IMR-90 (cell line): Measurements from ENCODE around the gene MTMR3. TPM values are rescaled to one million over a fixed set of nuclear protein-coding genes. Genes with fewer than 3 reads are reported as not detected.

Experiments
- ATAC-seq: fragments of 200-7000 bp; cut with Tn5 transposase; 2 replicates; pipeline ENCODE4 v1.9.1; 2020; ENCODE audit warnings: low read depth, mild to moderate bottlenecking, moderate library complexity
- BruUV-seq: library from RNA; stranded (reverse); fragments of 400-500 nt; replicated peaks from 2 replicates; lab custom pipeline; 2021; lab: Mats Ljungman, UMichigan
- CTCF ChIA-PET: fragments of 300-600 bp; formaldehyde crosslinking; extraction: SDS; loops from one replicate; lab custom pipeline; 2021; ENCODE audit warnings: antibody characterized with exemption; lab: Yijun Ruan, JAX
- POLR2A ChIA-PET: fragments of 300-600 bp; sonication (Branson Sonifier 250); formaldehyde crosslinking; loops from one replicate; lab custom pipeline; 2022; ENCODE audit warnings: antibody characterized with exemption; ENCODE audit not compliant: unreplicated experiment; lab: Charles Lee
- DNase-seq: peaks from one replicate; pipeline ENCODE4 v3.0.0; 2013
- H2AFZ ChIP-seq: replicated peaks from 2 replicates; pipeline ENCODE3; 2013; ENCODE audit warnings: low read length, mild to moderate bottlenecking; ENCODE audit not compliant: poor library complexity
- H2AK5ac ChIP-seq: 2 replicates; pipeline ENCODE4 v1.6.1; 2013; ENCODE audit warnings: low read depth, low read length, inconsistent platforms
- H2AK9ac ChIP-seq: replicated peaks from 2 replicates; pipeline ENCODE3; 2013; ENCODE audit warnings: mild to moderate bottlenecking, low read depth, low read length, moderate library complexity; ENCODE audit not compliant: poor library complexity
- H2BK120ac ChIP-seq: 2 replicates; pipeline ENCODE4 v1.6.1; 2013; ENCODE audit warnings: low read depth, low read length, inconsistent platforms
- H2BK15ac ChIP-seq: 3 replicates; pipeline ENCODE4 v1.6.1; 2013; ENCODE audit warnings: low read depth, low read length, inconsistent platforms
- H2BK20ac ChIP-seq: 2 replicates; pipeline ENCODE4 v1.6.1; 2013; ENCODE audit warnings: low read depth, mild to moderate bottlenecking, inconsistent platforms, low read length, moderate library complexity
- H2BK5ac ChIP-seq: 2 replicates; pipeline ENCODE4 v1.6.1; 2013; ENCODE audit warnings: mild to moderate bottlenecking, low read depth, low read length, inconsistent platforms; ENCODE audit not compliant: poor library complexity, severe bottlenecking
- H3K14ac ChIP-seq: replicated peaks from 2 replicates; pipeline ENCODE4 v1.6.1; 2013; ENCODE audit warnings: low read depth, low read length, inconsistent platforms
- H3K18ac ChIP-seq: 2 replicates; pipeline ENCODE4 v1.6.1; 2013; ENCODE audit warnings: low read depth, low read length, control low read depth
- H3K23ac ChIP-seq: 2 replicates; pipeline ENCODE4 v1.6.1; 2013; ENCODE audit warnings: low read depth, low read length, inconsistent platforms
- H3K27ac ChIP-seq: 2 replicates; pipeline ENCODE4 v1.5.1; 2013; ENCODE audit warnings: mild to moderate bottlenecking, control low read depth, low read length; ENCODE audit not compliant: insufficient read depth
- H3K27me3 ChIP-seq: 2 replicates; pipeline ENCODE4 v1.6.1; 2013; ENCODE audit warnings: low read length; ENCODE audit not compliant: control insufficient read depth, insufficient read depth
- H3K36me3 ChIP-seq: 2 replicates; pipeline ENCODE4 v1.6.1; 2013; ENCODE audit warnings: low read length, mixed read lengths; ENCODE audit not compliant: control insufficient read depth, insufficient read depth
- H3K4ac ChIP-seq: 2 replicates; pipeline ENCODE4 v1.6.1; 2013; ENCODE audit warnings: low read depth, low read length, inconsistent platforms
- H3K4me1 ChIP-seq: 2 replicates; pipeline ENCODE4 v1.6.1; 2013; ENCODE audit warnings: low read length, mixed read lengths; ENCODE audit not compliant: control insufficient read depth, insufficient read depth
- H3K4me2 ChIP-seq: 2 replicates; pipeline ENCODE4 v1.6.1; 2013; ENCODE audit warnings: low read depth, mild to moderate bottlenecking, control low read depth, low read length, moderate library complexity
- H3K4me3 ChIP-seq: 2 replicates; pipeline ENCODE4 v1.5.1; 2013; ENCODE audit warnings: low read depth, mild to moderate bottlenecking, control low read depth, low read length, moderate library complexity; ENCODE audit not compliant: insufficient read depth
- H3K56ac ChIP-seq: 2 replicates; pipeline ENCODE4 v1.6.1; 2013; ENCODE audit warnings: low read length, inconsistent platforms; ENCODE audit not compliant: insufficient read depth; ENCODE audit errors: extremely low read depth
- H3K79me1 ChIP-seq, 2 experiments: 2 replicates each; pipeline ENCODE4 v1.6.1; 2013; ENCODE audit warnings: low read length in 2 of 2, inconsistent platforms in 1 of 2, low read depth in 1 of 2
- H3K9ac ChIP-seq: 2 replicates; pipeline ENCODE4 v1.6.1; 2013; ENCODE audit warnings: low read depth, low read length, control low read depth
- H3K9me1 ChIP-seq: 2 replicates; pipeline ENCODE4 v1.6.1; 2013; ENCODE audit warnings: low read length, inconsistent platforms; ENCODE audit not compliant: insufficient read depth
- H3K9me3 ChIP-seq: 2 replicates; pipeline ENCODE4 v1.6.1; 2013; ENCODE audit warnings: low read length; ENCODE audit not compliant: control insufficient read depth, insufficient read depth
- H4K20me1 ChIP-seq: 2 replicates; pipeline ENCODE4 v1.6.1; 2013; ENCODE audit warnings: low read length, inconsistent platforms; ENCODE audit not compliant: insufficient read depth
- H4K5ac ChIP-seq: 2 replicates; pipeline ENCODE4 v1.6.1; 2013; ENCODE audit warnings: mild to moderate bottlenecking, low read depth, low read length, control low read depth
- H4K8ac ChIP-seq, 2 experiments: 2 replicates each; pipeline ENCODE4 v1.6.1; 2013; ENCODE audit warnings: low read depth in 2 of 2, low read length in 2 of 2, control low read depth in 1 of 2, inconsistent platforms in 1 of 2
- H4K91ac ChIP-seq: 2 replicates; pipeline ENCODE4 v1.6.1; 2013; ENCODE audit warnings: low read depth, low read length, inconsistent platforms; ENCODE audit not compliant: insufficient read depth
- BHLHE40 ChIP-seq: fragments of 150-350 bp; IDR thresholded peaks from 2 replicates; pipeline ENCODE4 v1.6.1; 2016; ENCODE audit warnings: mild to moderate bottlenecking, low read depth, low read length
- CEBPB ChIP-seq: IDR thresholded peaks from 2 replicates; pipeline ENCODE4 v1.6.1; 2012; ENCODE audit warnings: low read depth, low read length, improper control_type of control experiment
- CHD1 ChIP-seq: IDR thresholded peaks from 2 replicates; pipeline ENCODE4 v1.6.1; 2012; ENCODE audit warnings: low read depth, low read length, improper control_type of control experiment
- CTCF ChIP-seq: conservative IDR thresholded peaks from 2 replicates; pipeline ENCODE4 v1.5.1; 2012; ENCODE audit warnings: mild to moderate bottlenecking, low read depth, low read length, improper control_type of control experiment
- ELK1 ChIP-seq: fragments of 150-350 bp; IDR thresholded peaks from 2 replicates; pipeline ENCODE4 v1.6.1; 2016; ENCODE audit warnings: low read depth, mild to moderate bottlenecking, low read length, moderate library complexity, borderline replicate concordance
- FOS ChIP-seq: fragments of 150-350 bp; IDR thresholded peaks from 2 replicates; pipeline ENCODE4 v1.6.1; 2016; ENCODE audit warnings: low read depth, low read length
- MAFK ChIP-seq: IDR thresholded peaks from 2 replicates; pipeline ENCODE4 v1.6.1; 2012; ENCODE audit warnings: low read depth, low read length, improper control_type of control experiment
- MAZ ChIP-seq: IDR thresholded peaks from 2 replicates; pipeline ENCODE4 v1.6.1; 2012; ENCODE audit warnings: low read depth, mild to moderate bottlenecking, low read length, improper control_type of control experiment, moderate library complexity, borderline replicate concordance
- MXI1 ChIP-seq: IDR thresholded peaks from 2 replicates; pipeline ENCODE4 v1.6.1; 2012; ENCODE audit warnings: low read depth, mild to moderate bottlenecking, low read length, moderate library complexity, borderline replicate concordance
- NFE2L2 ChIP-seq: fragments of 150-350 bp; IDR thresholded peaks from 2 replicates; pipeline ENCODE4 v1.6.1; 2016; ENCODE audit warnings: low read depth, mild to moderate bottlenecking, low read length
- POLR2A ChIP-seq: IDR thresholded peaks from 2 replicates; pipeline ENCODE4 v1.6.1; 2012; ENCODE audit warnings: mild to moderate bottlenecking, low read depth, low read length
- RAD21 ChIP-seq: IDR thresholded peaks from 2 replicates; pipeline ENCODE4 v1.6.1; 2012; ENCODE audit warnings: low read length, improper control_type of control experiment
- RCOR1 ChIP-seq: IDR thresholded peaks from 2 replicates; pipeline ENCODE4 v1.6.1; 2012; ENCODE audit warnings: mild to moderate bottlenecking, low read length, improper control_type of control experiment; ENCODE audit not compliant: insufficient replicate concordance
- RFX5 ChIP-seq: IDR thresholded peaks from 2 replicates; pipeline ENCODE4 v1.8.0; 2012; ENCODE audit warnings: low read depth, mild to moderate bottlenecking, low read length, moderate library complexity
- SMC3 ChIP-seq: fragments of 150-350 bp; IDR thresholded peaks from 2 replicates; pipeline ENCODE4 v1.6.1; 2016; ENCODE audit warnings: low read depth, mild to moderate bottlenecking, antibody characterized with exemption, low read length, moderate library complexity
- USF2 ChIP-seq: fragments of 150-350 bp; IDR thresholded peaks from 2 replicates; pipeline ENCODE4 v1.6.1; 2017; ENCODE audit warnings: mild to moderate bottlenecking, antibody characterized with exemption, low read length, low read depth
- WGBS, 2 experiments: methylation state at CpG; one replicate each; pipeline versions ENCODE4 v1.1.5 to v1.1.7; 2013; ENCODE audit warnings: missing lambda C conversion rate in 2 of 2; ENCODE audit not compliant: insufficient read length in 1 of 2; ENCODE audit errors: extremely low coverage in 2 of 2; 5-methylcytosine and 5-hydroxymethylcytosine counted together
- dilution Hi-C: fragments of 300-500 bp; cut with HindIII; formaldehyde crosslinking; loops from one replicate; pipeline ENCODE4 v1.14.3; 2018; ENCODE audit warnings: low sequenced_read_pairs; ENCODE audit not compliant: unreplicated experiment
- in situ Hi-C: fragments of 300-500 bp; cut with MboI; formaldehyde crosslinking; loops from 3 replicates; pipeline ENCODE4 v1.14.3; 2019; ENCODE audit warnings: low sequenced_read_pairs, inconsistent platforms, mixed read lengths
- intact Hi-C: fragments of 100-400 bp; cut with micrococcal nuclease; formaldehyde crosslinking; loops from 2 replicates; pipeline ENCODE4 v1.10.0; 2022
- polyA plus RNA-seq, 3 experiments: library from polyadenylated mRNA; depleted of rRNA; stranded (reverse); fragments of >200 nt; gene quantifications; 2 replicates each; pipeline ENCODE4 v1.2.3, GENCODE V29; 2012; ENCODE audit warnings: low replicate concordance in 1 of 3
- total RNA-seq: library from RNA; depleted of rRNA; stranded (reverse); fragments of >200 nt; gene quantifications from 2 replicates; pipeline ENCODE4 v1.2.3, GENCODE V29; 2012

Gene MTMR3
- total and polyA plus RNA-seq, 2 of the 4 experiments (the other 2 are of a cell fraction), result 21.3 to 29.4 TPM

- H3K79me1 ChIP-seq, result peaks cover 19 to 43% of the 10 kb centered on the region in 2 experiments
- in situ Hi-C loops (no loop called here), intact Hi-C loops (no loop called here), dilution Hi-C loops (no loop called here)
- no peak overlapping the region for H2AK5ac ChIP-seq
- peaks cover 45% of the 10 kb centered on the region for H4K20me1 ChIP-seq
- no peak overlapping the region for H3K9ac ChIP-seq
- no peak overlapping the region for H4K5ac ChIP-seq
- no CpG with 5 or more reads among the region's 1 CpG for WGBS, 2 experiments
- H2BK5ac ChIP-seq, result no peak overlapping the region
- no peak overlapping the region for H4K91ac ChIP-seq
- no peak overlapping the region for H2AFZ ChIP-seq
- H3K18ac ChIP-seq, result no peak overlapping the region
- H3K4me3 ChIP-seq, result no peak overlapping the region
- no peaks in the 10 kb centered on the region; the same call in 1 of the 2 replicates for H3K4me1 ChIP-seq
- no peak overlapping the region for H2BK15ac ChIP-seq
- TF ChIP-seq USF2, result no peak
- no peak for TF ChIP-seq FOS
- TF ChIP-seq CEBPB, result no peak
- TF ChIP-seq ELK1, result no peak
- TF ChIP-seq SMC3, result no peak
- no peak for TF ChIP-seq BHLHE40
- no peak for TF ChIP-seq CHD1
- TF ChIP-seq CTCF, result no peak
- no peak for TF ChIP-seq MAZ
- no peak for TF ChIP-seq RAD21
- TF ChIP-seq RCOR1, result no peak
- no peak for TF ChIP-seq MAFK
- no peak for TF ChIP-seq NFE2L2
- no peak for TF ChIP-seq RFX5
- TF ChIP-seq MXI1, result no peak
- no peak for TF ChIP-seq POLR2A
- no peak overlapping the region for H2AK9ac ChIP-seq
- H3K4me2 ChIP-seq, result no peak overlapping the region
- no peak overlapping the region for H3K14ac ChIP-seq
- H3K4ac ChIP-seq, result no peak overlapping the region
- H3K27ac ChIP-seq, result no peak overlapping the region
- H4K8ac ChIP-seq, result no peak overlapping the region
- H2BK120ac ChIP-seq, result no peak overlapping the region
- ChIA-PET CTCF (no interaction called here), POLR2A (no interaction called here)
- no peak overlapping the region for H3K23ac ChIP-seq
- H3K36me3 ChIP-seq, result no peaks in the 10 kb centered on the region
- H3K9me3 ChIP-seq, result no peaks in the 10 kb centered on the region
- no peak overlapping the region for H3K56ac ChIP-seq
- ATAC-seq, result no peak
- no peak overlapping the region for H2BK20ac ChIP-seq
- H3K9me1 ChIP-seq, result no peaks in the 10 kb centered on the region
- DNase-seq, result no peak
- BruUV-seq, result no TSS peak
- H3K27me3 ChIP-seq, result no peaks in the 10 kb centered on the region
Observed at GRCh38 chr22:29936186-29936585, 53.2 kb downstream of the MTMR3 start.
